Measurements from ENCODE around the gene OLFML2A. TPM values are rescaled to one million over a fixed set of nuclear protein-coding genes. Genes with fewer than 3 reads are reported as not detected.
A peak's percentile ranks its signal among the peaks of the same experiment; 100 is the strongest.
"Not testable (repeated sequence)": the region's sequence is repeated elsewhere in the genome, so short reads cannot be mapped to it uniquely, and the experiment has no call there.

Gene OLFML2A
- total and polyA plus RNA-seq, 4 donors, result 5.3 to 66.0 (median 25.1) TPM

DNA sequence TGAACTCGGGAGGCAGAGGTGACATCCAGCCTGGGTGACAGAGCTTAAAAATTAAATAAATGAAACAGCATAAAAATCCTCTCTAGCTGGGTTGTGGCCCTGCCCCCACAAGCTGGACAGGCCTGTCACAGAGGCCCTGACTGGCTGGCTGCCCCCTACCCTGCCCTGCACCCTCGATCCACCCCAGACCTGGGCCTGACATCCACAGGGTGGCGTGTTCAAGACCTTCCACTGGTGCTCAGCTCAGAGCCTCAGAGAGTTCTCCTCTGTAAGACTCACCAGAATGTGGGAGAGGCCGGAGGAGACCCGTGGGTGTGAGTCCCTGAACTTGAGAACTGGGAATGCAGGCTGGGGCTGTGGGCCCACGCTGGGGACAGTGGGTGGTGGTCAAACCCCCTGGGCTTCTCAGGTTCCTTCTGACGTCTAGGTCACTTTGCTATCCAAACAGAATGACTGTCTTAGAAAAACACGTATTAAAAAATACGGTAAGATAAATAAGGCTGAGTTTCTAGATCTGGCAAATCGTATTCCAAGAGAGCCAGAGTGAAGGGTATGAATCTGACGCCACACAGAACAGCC, 66.6 kb downstream of the OLFML2A start:
- no peaks in the 10 kb centered on the region for H3K9me3 ChIP-seq (ENCODE audit: control insufficient read depth, insufficient read depth, low read length)
- H3K36me3 ChIP-seq (ENCODE audit: control insufficient read depth, insufficient read depth, low read length), result no peaks in the 10 kb centered on the region
- WGBS (ENCODE audit: insufficient coverage), result 80% methylated on average over 10 of the region's 11 CpGs
- no peak overlapping the region for H3K4me3 ChIP-seq (ENCODE audit: low read depth, low read length)
- no peak for DNase-seq (ENCODE audit: low read depth in 4 of 6, low spot score in 6 of 6)
- no peak overlapping the region for H3K27ac ChIP-seq (ENCODE audit: low read depth, low read length)
- no peaks in the 10 kb centered on the region for H3K27me3 ChIP-seq (ENCODE audit: control insufficient read depth, insufficient read depth, low read length)
- peaks cover 12% of the 10 kb centered on the region for H3K4me1 ChIP-seq (ENCODE audit: control insufficient read depth, insufficient read depth, low read length)

GRCh38 chr9:124844291-124844690, 67.4 kb downstream of the OLFML2A start:
- DNase-seq (ENCODE audit: low read depth in 4 of 6, low spot score in 6 of 6), result no peak
- no peaks in the 10 kb centered on the region for H3K27me3 ChIP-seq (ENCODE audit: control insufficient read depth, insufficient read depth, low read length)
- WGBS (ENCODE audit: insufficient coverage), result 81% methylated on average over 3 of the region's 4 CpGs

GRCh38 chr9:124846467-124846866, 69.5 kb downstream of the OLFML2A start:
- H3K27ac ChIP-seq (ENCODE audit: low read depth, low read length); H3K4me1 ChIP-seq (ENCODE audit: control insufficient read depth, insufficient read depth, low read length); H3K9me3 ChIP-seq (ENCODE audit: control insufficient read depth, insufficient read depth, low read length); H3K36me3 ChIP-seq (ENCODE audit: control insufficient read depth, insufficient read depth, low read length); H3K4me3 ChIP-seq (ENCODE audit: low read depth, low read length); DNase-seq (ENCODE audit: low read depth in 4 of 6, low spot score in 6 of 6); H3K27me3 ChIP-seq (ENCODE audit: control insufficient read depth, insufficient read depth, low read length): not testable (repeated sequence)
- 83% methylated on average over 4 of the region's 9 CpGs for WGBS (ENCODE audit: insufficient coverage)

More at GRCh38 chr9:124844291-124844690, 67.4 kb downstream of the OLFML2A start:
- H3K36me3 ChIP-seq (ENCODE audit: control insufficient read depth, insufficient read depth, low read length), result no peaks in the 10 kb centered on the region
- no peak overlapping the region for H3K27ac ChIP-seq (ENCODE audit: low read depth, low read length)
- peaks cover 12% of the 10 kb centered on the region for H3K4me1 ChIP-seq (ENCODE audit: control insufficient read depth, insufficient read depth, low read length)
- no peak overlapping the region for H3K4me3 ChIP-seq (ENCODE audit: low read depth, low read length)
- H3K9me3 ChIP-seq (ENCODE audit: control insufficient read depth, insufficient read depth, low read length), result no peaks in the 10 kb centered on the region

GRCh38 chr9:124846969-124847368, 70.0 kb downstream of the OLFML2A start:
- 79% methylated on average over 3 of the region's 6 CpGs for WGBS (ENCODE audit: insufficient coverage)
- no peak overlapping the region for H3K27ac ChIP-seq (ENCODE audit: low read depth, low read length)

DNA sequence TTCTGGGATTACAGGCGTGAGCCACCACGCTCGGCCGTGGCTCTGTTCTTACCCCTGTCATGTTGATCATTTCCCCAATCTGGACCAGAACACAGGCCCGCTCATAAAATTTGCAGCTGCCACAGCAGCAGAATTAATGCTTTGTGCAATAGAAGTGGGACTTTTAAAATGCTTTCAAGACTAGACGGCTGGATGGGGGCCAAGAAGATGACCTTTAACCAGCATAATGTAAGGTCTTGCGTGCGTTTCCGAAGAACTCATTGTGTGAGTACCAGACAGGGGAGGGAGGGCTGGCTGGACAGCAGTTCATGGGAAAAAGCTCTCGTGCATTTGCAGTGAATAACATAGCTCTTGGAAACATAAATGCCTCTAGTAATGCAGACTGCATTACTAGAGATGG, 72.9 kb downstream of the OLFML2A start:
- Histone ChIP-seq H3K9me3 (ENCODE audit: control insufficient read depth, insufficient read depth, low read length) (no peaks in the 10 kb centered on the region), H3K4me3 (ENCODE audit: low read depth, low read length) (no peak overlapping the region), H3K4me1 (ENCODE audit: control insufficient read depth, insufficient read depth, low read length) (peaks cover 27% of the 10 kb centered on the region), H3K27me3 (ENCODE audit: control insufficient read depth, insufficient read depth, low read length) (no peaks in the 10 kb centered on the region), H3K36me3 (ENCODE audit: control insufficient read depth, insufficient read depth, low read length) (peaks cover 6% of the 10 kb centered on the region), H3K27ac (ENCODE audit: low read depth, low read length) (no peak overlapping the region)
- peak in 2 of 6 donors; percentile 42 to 78 for DNase-seq (ENCODE audit: low read depth in 4 of 6, low spot score in 6 of 6)
- 28% methylated on average over 6 of the region's 10 CpGs for WGBS (ENCODE audit: insufficient coverage)

More at GRCh38 chr9:124846969-124847368, 70.0 kb downstream of the OLFML2A start:
- Histone ChIP-seq H3K9me3 (ENCODE audit: control insufficient read depth, insufficient read depth, low read length) (no peaks in the 10 kb centered on the region), H3K4me1 (ENCODE audit: control insufficient read depth, insufficient read depth, low read length) (peaks cover 7% of the 10 kb centered on the region), H3K27me3 (ENCODE audit: control insufficient read depth, insufficient read depth, low read length) (no peaks in the 10 kb centered on the region), H3K36me3 (ENCODE audit: control insufficient read depth, insufficient read depth, low read length) (no peaks in the 10 kb centered on the region), H3K4me3 (ENCODE audit: low read depth, low read length) (no peak overlapping the region)
- DNase-seq (ENCODE audit: low read depth in 4 of 6, low spot score in 6 of 6), result no peak

DNA sequence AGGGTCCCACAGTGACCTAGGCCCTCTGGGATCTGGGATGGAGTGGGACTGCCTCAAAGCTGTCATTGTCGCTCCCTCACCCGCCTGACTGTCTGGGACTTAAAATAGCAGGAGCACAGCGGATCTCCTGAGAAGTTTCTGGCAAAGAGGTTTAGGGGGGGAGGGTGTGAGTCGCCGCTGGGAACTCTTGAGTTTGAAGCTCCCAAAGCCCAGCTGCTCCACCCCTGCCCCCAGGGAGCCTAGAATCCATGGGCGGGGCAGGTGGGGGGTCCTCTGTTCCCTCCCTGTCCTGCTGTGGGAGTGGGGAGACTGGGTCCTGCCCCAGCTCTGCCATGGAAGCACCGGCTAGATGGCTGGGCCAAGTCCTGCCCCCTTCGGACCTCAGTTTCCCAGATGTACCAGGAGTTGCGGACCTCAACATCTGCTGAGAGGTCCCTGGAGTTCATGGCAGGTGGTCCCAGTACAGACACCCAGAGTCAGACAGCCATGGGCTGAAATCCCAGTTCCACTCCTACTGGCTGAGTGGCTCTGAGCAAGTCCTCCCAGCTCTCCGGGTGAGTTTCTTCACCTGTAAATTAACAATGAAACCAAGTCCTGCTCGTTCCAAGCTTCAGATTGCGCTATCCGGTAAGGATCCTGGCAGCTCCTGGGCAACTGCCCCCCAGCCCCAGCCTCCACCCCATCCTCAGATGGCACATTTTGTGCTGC, 75.3 kb downstream of the OLFML2A start:
- Histone ChIP-seq H3K4me1 (ENCODE audit: control insufficient read depth, insufficient read depth, low read length) (peaks cover 27% of the 10 kb centered on the region), H3K27me3 (ENCODE audit: control insufficient read depth, insufficient read depth, low read length) (no peaks in the 10 kb centered on the region), H3K36me3 (ENCODE audit: control insufficient read depth, insufficient read depth, low read length) (peaks cover 26% of the 10 kb centered on the region), H3K4me3 (ENCODE audit: low read depth, low read length) (peak overlapping the region; percentile 41), H3K9me3 (ENCODE audit: control insufficient read depth, insufficient read depth, low read length) (no peaks in the 10 kb centered on the region), H3K27ac (ENCODE audit: low read depth, low read length) (no peak overlapping the region)
- WGBS (ENCODE audit: insufficient coverage), result 59% methylated on average over 12 of the region's 13 CpGs
- no peak for DNase-seq (ENCODE audit: low read depth in 4 of 6, low spot score in 6 of 6)

- peak within 1 kb of the TSS; percentile 29 for H3K27ac ChIP-seq (ENCODE audit: low read depth, low read length)
- WGBS (ENCODE audit: insufficient coverage), result under 1% methylated on average over 50 of the region's 51 CpGs
These were observed 76.0 kb downstream of the OLFML2A start, which contains the start of gene WDR38 for GRCh38 chr9:124852829-124853531. Gene WDR38 (plus strand): TSS chr9:124853460. CDS start chr9:124853532, 72 bp downstream.

DNA sequence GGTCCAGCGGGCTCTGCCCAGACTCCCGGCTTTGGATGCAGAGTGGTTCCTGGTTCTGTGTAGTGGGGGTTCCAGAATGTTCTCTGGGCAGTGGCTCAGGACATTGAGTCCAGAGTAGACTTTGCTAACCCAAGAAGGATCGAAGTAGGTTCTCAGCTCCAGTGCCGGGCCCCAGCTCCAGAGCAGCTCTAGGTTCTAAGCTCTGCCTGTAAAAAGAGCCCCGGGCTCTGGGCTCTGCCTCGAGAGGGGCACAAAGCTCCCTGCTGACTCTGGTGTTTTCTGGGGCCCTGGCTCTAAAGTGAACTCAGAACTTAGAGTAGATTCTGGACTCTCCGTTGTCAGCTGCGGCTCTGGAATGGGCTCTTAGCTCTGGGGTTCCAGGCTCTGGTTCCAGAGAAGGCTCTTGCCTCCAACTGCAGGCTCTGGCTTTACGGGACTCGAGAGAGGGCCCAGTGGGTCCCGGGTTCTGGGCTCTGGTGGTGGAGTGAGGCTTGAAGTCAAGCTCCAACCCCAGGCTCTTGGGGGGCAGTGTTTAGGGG, 76.7 kb downstream of the OLFML2A start:
- Histone ChIP-seq H3K4me1 (ENCODE audit: control insufficient read depth, insufficient read depth, low read length) (peaks cover 27% of the 10 kb centered on the region), H3K4me3 (ENCODE audit: low read depth, low read length) (peak overlapping the region; percentile 12), H3K27me3 (ENCODE audit: control insufficient read depth, insufficient read depth, low read length) (no peaks in the 10 kb centered on the region), H3K36me3 (ENCODE audit: control insufficient read depth, insufficient read depth, low read length) (peaks cover 40% of the 10 kb centered on the region), H3K27ac (ENCODE audit: low read depth, low read length) (peak overlapping the region; percentile 29), H3K9me3 (ENCODE audit: control insufficient read depth, insufficient read depth, low read length) (no peaks in the 10 kb centered on the region)
- DNase-seq (ENCODE audit: low read depth in 4 of 6, low spot score in 6 of 6), result no peak
- 59% methylated on average over 11 of the region's 11 CpGs for WGBS (ENCODE audit: insufficient coverage)

More at GRCh38 chr9:124852829-124853531, 76.0 kb downstream of the OLFML2A start, which contains the start of gene WDR38:
- H3K36me3 ChIP-seq (ENCODE audit: control insufficient read depth, insufficient read depth, low read length), result peaks cover 33% of the 10 kb centered on the region
- H3K27me3 ChIP-seq (ENCODE audit: control insufficient read depth, insufficient read depth, low read length), result no peaks in the 10 kb centered on the region
- H3K9me3 ChIP-seq (ENCODE audit: control insufficient read depth, insufficient read depth, low read length), result no peaks in the 10 kb centered on the region
- peak in 5 of 6 donors; percentile 45 to 88 (median 58) for DNase-seq (ENCODE audit: low read depth in 4 of 6, low spot score in 6 of 6)
- H3K4me3 ChIP-seq (ENCODE audit: low read depth, low read length), result peak within 1 kb of the TSS; percentile 41
- H3K4me1 ChIP-seq (ENCODE audit: control insufficient read depth, insufficient read depth, low read length), result peaks cover 27% of the 10 kb centered on the region

GRCh38 chr9:124854161-124854560, 77.2 kb downstream of the OLFML2A start:
- Histone ChIP-seq H3K27me3 (ENCODE audit: control insufficient read depth, insufficient read depth, low read length) (no peaks in the 10 kb centered on the region), H3K4me3 (ENCODE audit: low read depth, low read length) (no peak overlapping the region), H3K9me3 (ENCODE audit: control insufficient read depth, insufficient read depth, low read length) (no peaks in the 10 kb centered on the region), H3K36me3 (ENCODE audit: control insufficient read depth, insufficient read depth, low read length) (peaks cover 44% of the 10 kb centered on the region), H3K4me1 (ENCODE audit: control insufficient read depth, insufficient read depth, low read length) (peaks cover 27% of the 10 kb centered on the region), H3K27ac (ENCODE audit: low read depth, low read length) (peak overlapping the region; percentile 29)
- DNase-seq (ENCODE audit: low read depth in 4 of 6, low spot score in 6 of 6), result no peak
- 83% methylated on average over 7 of the region's 8 CpGs for WGBS (ENCODE audit: insufficient coverage)

All from spinal cord (tissue), 10 donors.